ENCODE data around the gene VEGFC.

Gene VEGFC

GRCh38 chr4:176780995-176781738 lies 11.6 kb downstream of the VEGFC start:
- TF ChIP-seq CTCF (conservative IDR thresholded peaks at IDR 0.05; ENCODE audit: low read depth, low read length) = no peak
- no peak overlapping the region for H3K4me3 ChIP-seq (IDR thresholded peaks at IDR 0.05; ENCODE audit: insufficient read depth, low read depth, low read length)
- no peak overlapping the region for H2AFZ ChIP-seq (ENCODE audit: low read depth)
- H4K20me1 ChIP-seq (ENCODE audit: insufficient read depth) = no peaks in the 10 kb centered on the region
- H3K27ac ChIP-seq = no peak overlapping the region
- no peaks in the 10 kb centered on the region for H3K79me2 ChIP-seq (ENCODE audit: insufficient read depth, low read depth)
- no peak overlapping the region for H3K9ac ChIP-seq
- H3K4me2 ChIP-seq = no peak overlapping the region
- no peaks in the 10 kb centered on the region for H3K27me3 ChIP-seq (ENCODE audit: insufficient read depth, low read depth)
- no peaks in the 10 kb centered on the region for H3K36me3 ChIP-seq (ENCODE audit: insufficient read depth)
- H3K4me1 ChIP-seq (ENCODE audit: low read depth, poor library complexity, severe bottlenecking) = no peaks in the 10 kb centered on the region

DNA sequence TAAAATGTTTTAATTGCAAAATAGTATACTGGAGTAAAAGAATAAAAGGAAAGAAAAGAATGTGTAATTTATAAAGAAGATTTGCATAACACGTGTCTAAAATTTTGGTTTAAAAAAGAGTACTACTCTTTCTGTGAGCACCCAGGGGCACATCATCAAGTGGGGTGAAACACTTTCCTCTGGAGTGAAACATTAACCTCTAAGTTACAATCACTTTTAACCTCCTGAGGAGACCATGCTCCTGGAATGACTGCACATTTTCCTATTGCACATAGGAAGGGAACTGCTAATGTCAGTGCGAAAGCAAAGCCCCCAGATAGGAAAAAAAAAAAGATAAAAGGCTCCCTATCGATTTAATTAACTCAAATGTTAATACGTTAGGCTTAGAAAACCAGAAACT lies 13.3 kb downstream of the VEGFC start:
- H3K27ac ChIP-seq = no peak overlapping the region
- no peak overlapping the region for H3K9ac ChIP-seq
- no peaks in the 10 kb centered on the region for H3K79me2 ChIP-seq (ENCODE audit: insufficient read depth, low read depth)
- no peaks in the 10 kb centered on the region for H3K27me3 ChIP-seq (ENCODE audit: insufficient read depth, low read depth)
- H3K4me3 ChIP-seq (IDR thresholded peaks at IDR 0.05; ENCODE audit: insufficient read depth, low read depth, low read length) = no peak overlapping the region
- no peak overlapping the region for H2AFZ ChIP-seq (ENCODE audit: low read depth)
- no peaks in the 10 kb centered on the region for H4K20me1 ChIP-seq (ENCODE audit: insufficient read depth)
- TF ChIP-seq CTCF (conservative IDR thresholded peaks at IDR 0.05; ENCODE audit: low read depth, low read length) = no peak
- H3K4me2 ChIP-seq = no peak overlapping the region
- H3K4me1 ChIP-seq (ENCODE audit: low read depth, poor library complexity, severe bottlenecking) = no peaks in the 10 kb centered on the region
- no peaks in the 10 kb centered on the region for H3K36me3 ChIP-seq (ENCODE audit: insufficient read depth)

GRCh38 chr4:176778491-176778890 lies 14.2 kb downstream of the VEGFC start:
- no peak overlapping the region for H3K4me2 ChIP-seq
- H4K20me1 ChIP-seq (ENCODE audit: insufficient read depth) = no peaks in the 10 kb centered on the region
- no peak for TF ChIP-seq CTCF (conservative IDR thresholded peaks at IDR 0.05; ENCODE audit: low read depth, low read length)
- H3K27ac ChIP-seq = no peak overlapping the region
- no peak overlapping the region for H2AFZ ChIP-seq (ENCODE audit: low read depth)
- no peak overlapping the region for H3K9ac ChIP-seq
- no peaks in the 10 kb centered on the region for H3K36me3 ChIP-seq (ENCODE audit: insufficient read depth)
- H3K27me3 ChIP-seq (ENCODE audit: insufficient read depth, low read depth) = no peaks in the 10 kb centered on the region
- H3K79me2 ChIP-seq (ENCODE audit: insufficient read depth, low read depth) = no peaks in the 10 kb centered on the region
- no peak overlapping the region for H3K4me3 ChIP-seq (IDR thresholded peaks at IDR 0.05; ENCODE audit: insufficient read depth, low read depth, low read length)
- H3K4me1 ChIP-seq (ENCODE audit: low read depth, poor library complexity, severe bottlenecking) = no peaks in the 10 kb centered on the region

DNA sequence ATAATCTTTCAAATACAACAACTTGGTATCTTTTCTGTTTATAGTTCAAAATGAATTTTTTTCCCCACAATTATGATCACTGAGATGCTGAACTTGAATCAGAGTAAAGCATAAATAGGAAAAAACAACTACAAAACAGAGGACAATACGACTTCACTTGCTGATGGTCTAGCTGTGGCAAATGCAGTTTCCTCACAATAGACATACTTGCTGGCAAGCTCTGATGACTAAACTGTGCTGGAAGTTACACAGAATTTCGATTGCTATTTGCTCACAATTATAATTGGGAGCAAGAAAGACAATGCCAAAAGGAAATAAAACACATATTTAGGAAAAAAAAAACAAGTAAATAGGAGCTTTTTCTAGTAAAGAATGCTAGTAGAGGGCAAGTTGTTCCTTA lies 14.7 kb downstream of the VEGFC start:
- Histone ChIP-seq H2AFZ (ENCODE audit: low read depth) (no peak overlapping the region), H3K36me3 (ENCODE audit: insufficient read depth) (no peaks in the 10 kb centered on the region), H3K4me3 (IDR thresholded peaks at IDR 0.05; ENCODE audit: insufficient read depth, low read depth, low read length) (no peak overlapping the region), H3K9ac (no peak overlapping the region), H3K27me3 (ENCODE audit: insufficient read depth, low read depth) (no peaks in the 10 kb centered on the region), H3K79me2 (ENCODE audit: insufficient read depth, low read depth) (no peaks in the 10 kb centered on the region), H3K27ac (no peak overlapping the region), H3K4me1 (ENCODE audit: low read depth, poor library complexity, severe bottlenecking) (no peaks in the 10 kb centered on the region), H4K20me1 (ENCODE audit: insufficient read depth) (no peaks in the 10 kb centered on the region), H3K4me2 (no peak overlapping the region)
- no peak for TF ChIP-seq CTCF (conservative IDR thresholded peaks at IDR 0.05; ENCODE audit: low read depth, low read length)
